Ascending aorta (tissue), 2 donors: ENCODE measurements around the gene NANOS3. TPM values are rescaled to one million over a fixed set of nuclear protein-coding genes. Genes with fewer than 3 reads are reported as not detected.

ENCODE experiments used
- DNase-seq, 2 donors: peaks; one replicate each; pipeline ENCODE4 v3.0.0-alpha.2; 2019; ENCODE audit warnings: low spot score in 2 of 2
- H3K27ac ChIP-seq, 2 donors: fragments of 200-600 bp; sonication (generic); one replicate each; pipeline ENCODE4 v1.5.1; 2016 to 2017; ENCODE audit warnings: mild to moderate bottlenecking in 1 of 2
- H3K27me3 ChIP-seq: fragments of 200-600 bp; sonication (generic); one replicate; pipeline ENCODE4 v1.5.1; 2017
- H3K36me3 ChIP-seq, 2 donors: fragments of 200-600 bp; sonication (generic); one replicate each; pipeline ENCODE4 v1.5.1; 2016
- H3K4me1 ChIP-seq, 2 donors: fragments of 200-600 bp; sonication (generic); one replicate each; pipeline ENCODE4 v1.5.1; 2016 to 2017; ENCODE audit warnings: mild to moderate bottlenecking in 1 of 2
- H3K4me3 ChIP-seq, 2 donors: fragments of 200-600 bp; sonication (generic); one replicate each; pipeline ENCODE4 v1.5.1; 2016 to 2017; ENCODE audit warnings: mild to moderate bottlenecking in 1 of 2
- H3K9me3 ChIP-seq, 2 donors: fragments of 200-600 bp; sonication (generic); one replicate each; pipeline ENCODE4 v1.5.1; 2016
- CTCF ChIP-seq, 3 experiments: fragments of 200-600 bp in 2 of 3; fragments of 450-650 bp in 1 of 3; sonication (generic) in 2 of 3; IDR thresholded peaks; one replicate each; pipeline ENCODE4 v1.5.1; 2016 to 2019; ENCODE audit warnings: antibody characterized with exemption in 3 of 3, mild to moderate bottlenecking in 1 of 3, moderate library complexity in 1 of 3
- intact Hi-C: fragments of 100-400 bp; cut with DNase I; formaldehyde crosslinking; loops from one replicate; pipeline ENCODE4 v1.15.1; 2023
- total RNA-seq: library from RNA; depleted of rRNA; stranded (reverse); fragments of >200 nt; gene quantifications from one replicate; pipeline ENCODE4 v1.1.0, GENCODE V29; 2016

NANOS3 gene
- total RNA-seq, 1 donor from 2014 or later: not detected

DNA sequence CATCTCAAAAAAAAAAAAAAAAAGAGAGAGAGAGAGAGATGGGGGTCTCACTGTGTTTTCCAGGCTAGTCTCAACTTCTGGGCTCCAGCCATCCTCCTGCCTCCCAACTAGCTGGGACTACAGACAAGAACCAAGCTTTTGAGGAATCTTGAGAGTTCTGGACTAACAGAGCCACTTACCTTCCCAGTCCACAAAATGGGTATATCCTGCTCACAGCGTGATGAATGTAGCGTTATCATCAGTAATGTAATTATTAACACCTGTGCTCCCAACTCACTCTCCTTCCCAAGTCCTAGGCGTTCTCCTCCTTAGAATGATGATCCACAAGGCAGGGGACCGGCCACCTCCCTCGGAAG is 4.6 kb upstream of the NANOS3 start:
- no peak for TF ChIP-seq CTCF (IDR thresholded peaks at IDR 0.05)
- peak overlapping the region in 1 of 2 donors; percentile 54 for H3K4me3 ChIP-seq

DNA sequence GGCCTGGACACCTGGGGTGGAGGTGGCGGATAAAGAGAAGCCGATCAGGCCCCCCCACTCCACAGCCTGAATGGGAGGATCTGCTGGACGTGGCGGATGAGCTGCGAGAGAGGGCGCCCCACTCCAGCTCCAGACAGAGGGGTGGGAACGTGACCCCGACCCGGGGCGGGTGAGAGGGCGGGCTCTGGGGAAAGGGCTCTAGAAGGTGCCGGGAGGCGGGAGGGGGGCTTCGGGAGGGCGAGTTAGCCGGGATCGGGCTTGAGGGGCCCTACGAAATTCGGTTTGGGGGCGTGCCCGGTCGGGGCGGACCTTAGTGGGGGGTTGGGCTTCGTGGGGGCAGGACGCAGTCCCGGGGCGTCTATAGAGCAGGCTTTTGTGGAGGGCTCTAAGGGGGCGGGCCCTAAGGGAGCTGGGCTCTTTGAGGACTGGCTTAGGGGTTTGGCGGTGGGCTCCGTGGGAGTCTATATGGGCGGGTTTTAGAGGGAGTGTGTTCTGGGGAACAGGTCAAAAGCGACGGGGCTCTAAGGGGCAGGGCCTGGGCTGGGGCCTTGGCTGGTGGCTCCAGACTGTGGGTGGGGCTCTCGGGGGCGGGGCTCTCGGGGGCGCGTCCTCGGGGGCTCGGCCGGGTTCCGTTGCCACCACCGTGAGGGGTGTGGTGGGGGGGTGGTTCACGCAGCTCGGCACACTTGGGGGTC is 4.1 kb upstream of the NANOS3 start:
- Histone ChIP-seq H3K27me3 (no peaks in the 10 kb centered on the region), H3K4me3 (peak overlapping the region; percentile 18 to 54), H3K9me3 (no peaks in the 10 kb centered on the region), H3K27ac (no peak overlapping the region), H3K4me1 (peaks cover 0 to 4% of the 10 kb centered on the region in 2 donors), H3K36me3 (no peaks in the 10 kb centered on the region)
- DNase-seq: no peak
- TF ChIP-seq CTCF (IDR thresholded peaks at IDR 0.05): peak in 1 of 3 experiments; percentile 9
- intact Hi-C loops: no loop called here

More for the DNA sequence above, 4.6 kb upstream of the NANOS3 start:
- H3K27me3 ChIP-seq: no peaks in the 10 kb centered on the region
- no peaks in the 10 kb centered on the region for H3K9me3 ChIP-seq
- H3K36me3 ChIP-seq: no peaks in the 10 kb centered on the region
- intact Hi-C loops: no loop called here
- no peak overlapping the region for H3K27ac ChIP-seq
- DNase-seq: no peak
- H3K4me1 ChIP-seq: peaks cover 0 to 4% of the 10 kb centered on the region in 2 donors

DNA sequence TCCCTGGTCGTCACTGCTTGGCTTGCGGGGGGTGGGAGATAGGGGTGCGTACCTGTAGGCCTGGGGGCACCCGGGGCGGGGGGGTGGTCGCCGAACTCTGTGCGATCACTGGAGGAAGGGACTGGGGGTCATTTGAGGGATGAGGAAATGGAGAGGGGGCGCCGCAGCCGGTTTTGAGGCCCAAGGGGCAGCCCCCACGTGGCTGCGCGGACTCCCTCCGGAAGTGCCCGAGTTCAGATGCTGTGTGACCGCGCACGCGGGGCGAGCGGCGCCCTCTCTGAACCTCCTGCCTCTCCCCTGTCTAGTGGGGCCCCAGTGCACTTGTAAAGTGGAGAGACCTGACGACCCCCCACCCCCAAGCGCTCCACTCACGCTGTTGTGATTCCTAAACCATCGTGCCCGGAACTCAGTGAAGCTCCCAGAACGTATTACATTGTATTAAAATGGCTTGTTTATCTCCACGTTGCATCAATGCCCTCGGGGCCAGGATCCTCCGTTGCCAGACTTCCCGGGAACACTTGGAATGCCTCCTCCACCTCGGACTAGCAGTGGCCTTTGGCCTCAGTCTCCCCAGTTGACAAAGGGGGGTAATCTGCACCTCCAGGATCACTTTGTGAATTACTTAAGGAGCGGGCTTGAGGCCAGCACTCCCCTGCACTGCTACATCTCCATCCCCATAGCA is 3.0 kb upstream of the NANOS3 start:
- no peak overlapping the region for H3K27ac ChIP-seq
- intact Hi-C loops: no loop called here
- no peaks in the 10 kb centered on the region for H3K9me3 ChIP-seq
- H3K27me3 ChIP-seq: no peaks in the 10 kb centered on the region
- H3K4me1 ChIP-seq: peaks cover 0 to 4% of the 10 kb centered on the region in 2 donors
- H3K36me3 ChIP-seq: no peaks in the 10 kb centered on the region
- TF ChIP-seq CTCF (IDR thresholded peaks at IDR 0.05): no peak
- no peak overlapping the region for H3K4me3 ChIP-seq
- DNase-seq: no peak

GRCh38 chr19:13875824-13876223 is 1.1 kb upstream of the NANOS3 start:
- Histone ChIP-seq H3K27me3 (no peaks in the 10 kb centered on the region), H3K36me3 (no peaks in the 10 kb centered on the region), H3K9me3 (no peaks in the 10 kb centered on the region), H3K27ac (no peak overlapping the region), H3K4me1 (peaks cover 6 to 16% of the 10 kb centered on the region in 2 donors), H3K4me3 (no peak overlapping the region)
- no peak for TF ChIP-seq CTCF (IDR thresholded peaks at IDR 0.05)
- DNase-seq: peak in 1 of 2 donors; percentile 52
- intact Hi-C loops: no loop called here

GRCh38 chr19:13877303-13877702 is 369 bp downstream of the NANOS3 start:
- Histone ChIP-seq H3K27me3 (no peaks in the 10 kb centered on the region), H3K27ac (no peak overlapping the region), H3K36me3 (no peaks in the 10 kb centered on the region), H3K4me1 (peaks cover 6 to 16% of the 10 kb centered on the region in 2 donors), H3K4me3 (no peak overlapping the region), H3K9me3 (no peaks in the 10 kb centered on the region)
- no peak for DNase-seq
- no peak for TF ChIP-seq CTCF (IDR thresholded peaks at IDR 0.05)
- intact Hi-C loops: no loop called here
